Measurements from ENCODE around the gene NINJ2. TPM values are rescaled to one million over a fixed set of nuclear protein-coding genes. Genes with fewer than 3 reads are reported as not detected.

Gene NINJ2
- total RNA-seq, 1 donor from 2014 or later: 12.6 TPM

DNA sequence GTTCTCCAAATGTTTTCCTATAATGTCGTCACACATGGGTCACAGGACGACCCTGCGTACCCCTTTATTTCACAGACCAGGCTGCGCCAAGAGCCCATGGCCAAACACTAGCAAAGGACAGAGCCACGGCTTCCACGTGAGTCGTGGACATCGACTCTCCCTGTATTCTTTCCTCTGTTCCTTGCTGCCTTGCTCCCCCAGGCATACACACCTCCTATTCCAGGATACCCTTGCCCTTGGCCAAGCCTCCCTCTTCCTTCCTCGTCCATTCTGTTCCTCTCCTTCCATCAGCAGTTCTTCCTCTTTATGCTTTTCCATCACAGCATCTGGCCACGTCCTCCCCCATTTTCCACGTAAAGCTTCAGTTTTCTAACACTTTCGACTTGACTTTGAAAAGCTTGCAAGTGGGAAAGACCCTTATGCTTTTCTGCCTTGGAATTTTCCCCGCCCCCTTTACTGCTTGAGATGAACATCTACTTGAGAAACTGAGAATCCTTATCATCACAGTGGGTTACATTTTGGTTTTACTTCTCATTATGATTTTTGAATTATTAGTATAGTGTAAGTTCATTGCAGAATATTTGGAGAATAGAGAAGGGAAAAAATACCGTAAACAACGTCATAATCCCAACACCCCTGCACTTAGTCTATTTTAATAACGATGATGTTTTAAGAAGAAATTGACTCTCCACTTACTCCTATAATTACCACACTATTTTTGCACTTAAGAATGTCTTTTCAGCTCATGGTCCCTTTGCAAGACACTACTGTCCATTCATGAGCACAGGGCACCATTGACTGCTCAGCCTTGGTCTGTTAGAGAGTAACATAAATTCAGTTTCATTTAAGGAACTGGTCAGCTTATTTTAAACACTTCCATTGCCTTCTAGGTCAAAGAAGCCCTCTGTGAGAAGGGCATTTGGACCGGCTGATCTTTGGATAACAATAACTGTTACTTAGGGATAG, 15.8 kb upstream of the NINJ2 start:
- intact Hi-C loops (cut with DNase I): no loop called here
- ATAC-seq (ENCODE audit: poor library complexity): no peak
- no peak for DNase-seq

GRCh38 chr12:675562-675961, 12.3 kb upstream of the NINJ2 start:
- DNase-seq: no peak
- ATAC-seq (ENCODE audit: poor library complexity): no peak
- intact Hi-C loops (cut with DNase I): no loop called here

GRCh38 chr12:674272-674781, 11.1 kb upstream of the NINJ2 start:
- intact Hi-C loops (cut with DNase I): no loop called here
- ATAC-seq (ENCODE audit: poor library complexity): no peak
- DNase-seq: no peak

DNA sequence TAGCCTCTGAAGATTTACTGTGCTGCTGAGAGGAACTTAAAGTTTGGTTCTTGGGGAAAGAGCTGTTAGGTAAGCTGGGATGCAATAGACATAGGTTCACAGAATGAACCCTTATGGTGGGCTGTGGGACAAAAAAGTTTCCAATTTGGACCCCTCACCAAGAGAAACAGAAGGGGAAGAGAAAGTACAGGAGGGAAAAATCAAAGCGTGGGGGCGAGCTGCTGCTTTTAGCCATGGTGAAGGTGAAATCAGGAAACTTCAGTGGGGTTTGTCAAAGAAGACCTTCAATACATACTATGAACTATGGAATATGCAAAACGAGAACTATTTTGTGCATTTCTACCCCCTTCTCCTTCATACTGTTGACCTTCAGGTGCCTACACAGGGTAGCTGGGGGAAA, 10.6 kb upstream of the NINJ2 start:
- intact Hi-C loops (cut with DNase I): no loop called here
- no peak for ATAC-seq (ENCODE audit: poor library complexity)

DNA sequence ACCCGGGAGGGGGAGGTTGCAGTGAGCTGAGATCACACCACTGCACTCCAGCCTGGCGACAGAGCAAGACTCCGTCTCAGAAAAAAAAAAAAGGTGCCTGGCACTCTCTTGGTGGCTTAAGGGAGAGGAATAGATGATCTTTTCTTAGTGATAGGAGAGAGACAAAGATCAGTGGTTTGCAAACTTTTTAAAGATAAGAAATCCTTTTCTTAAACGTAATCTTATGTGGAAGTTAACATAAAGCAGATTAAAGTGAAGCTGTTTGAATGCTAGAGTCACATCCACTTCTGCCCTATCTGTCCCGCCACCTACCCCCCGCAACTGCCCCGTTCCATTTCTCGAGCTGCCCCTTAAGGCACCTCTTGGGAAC, 6.3 kb upstream of the NINJ2 start:
- ATAC-seq (ENCODE audit: poor library complexity) (no peak), DNase-seq (no peak)
- intact Hi-C loops (cut with DNase I): no loop called here

More for the DNA sequence above, 10.6 kb upstream of the NINJ2 start:
- no peak for DNase-seq

DNA sequence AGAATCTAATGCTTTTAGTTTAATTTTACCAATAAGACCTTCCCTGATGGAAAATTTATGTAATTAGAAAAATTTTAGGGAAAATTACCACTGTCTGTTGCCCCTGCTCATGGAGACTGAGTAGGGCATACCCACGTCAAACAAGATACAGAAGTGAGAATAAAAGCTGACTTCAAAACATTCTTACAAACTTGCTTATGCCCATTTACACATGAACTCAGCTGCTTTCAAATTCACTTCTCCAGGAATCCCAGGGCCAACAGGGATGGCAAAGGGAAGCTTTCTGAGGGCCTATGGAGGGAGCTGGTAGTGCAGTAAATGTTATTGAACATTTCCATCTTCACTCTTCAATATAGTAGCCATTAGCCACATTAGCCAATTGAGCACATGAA, 4.8 kb upstream of the NINJ2 start:
- DNase-seq (no peak), ATAC-seq (ENCODE audit: poor library complexity) (no peak)
- intact Hi-C loops (cut with DNase I): no loop called here

GRCh38 chr12:666766-667308, 3.6 kb upstream of the NINJ2 start:
- ATAC-seq (ENCODE audit: poor library complexity) (no peak), DNase-seq (no peak)
- intact Hi-C loops (cut with DNase I): no loop called here

DNA sequence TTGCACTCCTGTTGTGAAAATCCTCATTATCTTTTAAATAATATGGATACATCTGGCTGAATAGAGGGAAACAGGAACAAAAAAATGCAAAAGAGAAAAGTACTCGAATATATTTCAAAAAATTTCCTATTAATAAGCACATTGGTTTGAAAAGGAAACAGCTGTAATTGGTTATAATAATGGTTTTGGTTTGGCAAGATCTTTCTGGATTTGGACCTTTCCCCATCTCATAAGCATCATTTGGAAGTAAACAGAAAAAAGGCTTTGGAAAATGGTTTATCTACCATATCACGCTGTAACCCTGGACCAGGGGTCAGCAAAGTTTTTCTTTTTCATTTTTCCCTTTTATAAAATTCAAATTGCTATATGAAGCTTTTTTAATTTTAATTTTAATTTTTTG, 2.8 kb upstream of the NINJ2 start:
- intact Hi-C loops (cut with DNase I): no loop called here
- ATAC-seq (ENCODE audit: poor library complexity): no peak
- DNase-seq: no peak

DNA sequence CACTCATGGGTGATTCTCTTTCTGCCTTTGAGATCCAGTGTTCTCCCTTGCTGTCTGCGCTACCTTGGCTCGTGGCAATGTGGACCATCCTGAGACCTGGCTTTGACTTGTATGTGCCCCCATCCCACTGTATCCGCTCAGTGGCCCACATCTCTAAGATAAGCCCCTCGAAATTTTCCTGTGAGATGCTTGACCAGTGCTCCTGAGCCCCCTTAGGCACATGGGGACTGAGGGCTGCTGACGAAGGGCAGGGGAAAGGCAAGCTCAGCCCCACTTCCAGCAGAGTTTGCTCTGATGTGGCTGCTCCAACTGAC, 1.5 kb upstream of the NINJ2 start:
- no peak for DNase-seq
- intact Hi-C loops (cut with DNase I): no loop called here
- ATAC-seq (ENCODE audit: poor library complexity): no peak

GRCh38 chr12:664075-664778, 982 bp upstream of the NINJ2 start:
- intact Hi-C loops (cut with DNase I): no loop called here
- DNase-seq: no peak
- ATAC-seq (ENCODE audit: poor library complexity): no peak

DNA sequence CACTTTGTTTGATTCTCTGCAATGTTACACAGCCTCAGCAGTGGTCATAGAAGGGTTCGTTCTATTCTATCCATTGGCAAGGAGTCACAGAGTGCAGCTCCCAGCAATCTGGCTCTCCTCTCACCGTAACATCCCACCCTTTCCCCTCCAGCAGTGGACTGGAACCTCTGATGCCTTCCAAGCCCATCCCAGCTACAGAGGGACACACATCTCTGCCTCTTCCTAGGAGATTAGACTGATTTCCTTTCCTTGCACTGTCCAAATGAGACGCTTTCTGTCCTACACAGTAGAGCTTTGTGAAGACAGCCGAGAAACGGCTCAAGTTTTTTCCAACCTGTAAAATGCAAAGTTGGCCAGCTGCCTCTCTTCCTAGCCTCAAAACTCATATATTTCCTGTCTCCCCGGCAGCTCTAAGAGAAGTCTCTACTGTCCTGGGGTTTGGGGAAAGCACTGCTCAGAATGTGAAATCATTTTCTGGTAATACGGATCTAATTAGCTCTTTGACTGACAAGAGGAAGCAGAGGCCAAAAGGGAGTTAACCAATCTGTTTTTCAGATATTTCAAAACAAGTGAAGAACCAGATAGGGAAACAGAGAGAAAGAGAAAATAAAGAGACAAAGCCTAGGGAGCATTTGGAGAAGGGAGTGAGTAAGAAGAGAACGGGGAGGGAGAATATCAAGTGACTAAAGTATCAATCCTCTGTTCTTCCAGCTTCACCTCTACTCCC, 516 bp downstream of the NINJ2 start:
- ATAC-seq (ENCODE audit: poor library complexity) (peak; percentile 65), DNase-seq (no peak)
- intact Hi-C loops (cut with DNase I): no loop called here

- DNase-seq (peak; percentile 70), ATAC-seq (ENCODE audit: poor library complexity) (peak; percentile 66)
- intact Hi-C loops (cut with DNase I): no loop called here
Measured at GRCh38 chr12:661720-662486, 1.3 kb downstream of the NINJ2 start.

DNA sequence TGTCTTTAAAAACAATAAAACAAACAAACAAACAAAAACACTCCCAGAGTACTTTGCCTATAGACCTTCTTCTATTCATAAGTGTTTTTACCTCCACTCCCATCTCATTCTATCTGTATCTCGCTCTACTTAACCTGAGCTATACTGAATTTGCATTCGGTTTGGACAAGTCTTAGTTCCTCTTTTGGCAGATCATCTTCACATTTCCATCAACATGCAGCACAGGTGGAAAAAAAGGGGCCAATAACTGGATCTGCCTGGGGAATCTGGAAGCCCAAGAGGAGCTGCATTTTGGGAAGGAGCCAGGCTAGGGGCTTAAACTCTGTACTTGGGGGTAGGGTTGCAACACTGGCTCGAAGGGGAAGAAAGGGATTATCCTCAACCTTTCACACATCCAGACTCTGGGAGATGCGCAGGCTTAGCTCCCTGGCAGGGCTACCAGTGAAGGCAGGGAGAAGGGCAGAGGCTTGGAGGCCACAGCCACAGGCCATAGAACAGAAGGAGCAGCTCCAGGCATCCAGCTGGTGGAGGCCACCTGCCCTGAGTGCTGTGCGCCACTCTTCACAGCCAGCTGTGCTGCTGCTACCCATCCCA, 4.1 kb downstream of the NINJ2 start:
- no peak for ATAC-seq (ENCODE audit: poor library complexity)
- intact Hi-C loops (cut with DNase I): no loop called here
- no peak for DNase-seq

DNA sequence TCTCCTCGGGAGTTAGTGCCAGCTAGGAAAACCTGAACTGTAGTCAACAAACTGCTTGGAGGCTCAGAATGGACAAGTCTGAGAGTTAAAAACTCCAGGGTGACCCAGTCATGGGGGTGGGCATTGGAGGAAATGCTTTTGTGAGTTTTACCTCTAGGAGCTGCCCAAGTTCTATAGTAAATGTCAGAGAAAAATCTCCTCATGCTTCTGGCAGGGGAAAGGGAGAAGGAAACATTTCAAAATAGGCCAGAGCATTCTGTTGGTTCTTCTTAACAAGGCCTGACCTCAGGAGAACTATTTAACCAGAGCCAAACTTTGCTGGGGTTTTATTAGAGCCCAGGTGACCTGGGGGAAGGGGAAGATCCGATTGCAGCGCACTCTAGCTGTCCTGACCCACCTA, 12.3 kb downstream of the NINJ2 start:
- DNase-seq (no peak), ATAC-seq (ENCODE audit: poor library complexity) (no peak)
- intact Hi-C loops (cut with DNase I): no loop called here

DNA sequence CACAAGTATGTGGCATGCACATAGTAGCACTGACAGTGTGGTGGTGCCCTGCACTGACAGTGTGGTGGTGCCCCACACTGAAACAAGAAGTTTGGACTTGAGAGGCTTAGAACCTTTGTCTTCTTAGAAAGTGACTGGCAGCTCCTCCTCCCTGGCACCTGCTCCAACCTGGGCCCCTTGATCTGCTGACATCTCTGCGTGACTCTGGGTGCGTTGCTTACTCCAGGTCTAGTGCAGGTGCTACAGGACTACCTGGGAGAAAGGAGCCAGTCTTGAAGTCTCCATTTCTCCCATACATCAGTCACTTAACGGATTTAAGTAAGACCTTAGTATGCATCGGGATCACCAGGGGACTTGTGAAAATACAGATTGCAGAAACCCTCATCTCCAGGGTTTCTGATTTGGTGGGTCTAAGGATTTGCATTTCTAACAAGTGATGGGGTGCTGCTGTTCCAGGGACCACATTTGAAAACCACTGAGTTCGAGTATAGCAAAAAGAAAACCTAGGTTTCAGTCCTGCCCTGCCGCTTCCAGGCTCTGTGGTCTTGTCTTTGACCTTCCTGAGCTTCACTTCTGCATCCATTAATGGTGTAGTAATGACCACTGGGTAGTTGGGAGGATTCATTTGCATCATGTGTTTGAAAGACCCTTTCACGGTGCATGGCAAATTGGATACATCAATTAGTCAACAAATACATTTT, 15.7 kb downstream of the NINJ2 start:
- no peak for DNase-seq

DNA sequence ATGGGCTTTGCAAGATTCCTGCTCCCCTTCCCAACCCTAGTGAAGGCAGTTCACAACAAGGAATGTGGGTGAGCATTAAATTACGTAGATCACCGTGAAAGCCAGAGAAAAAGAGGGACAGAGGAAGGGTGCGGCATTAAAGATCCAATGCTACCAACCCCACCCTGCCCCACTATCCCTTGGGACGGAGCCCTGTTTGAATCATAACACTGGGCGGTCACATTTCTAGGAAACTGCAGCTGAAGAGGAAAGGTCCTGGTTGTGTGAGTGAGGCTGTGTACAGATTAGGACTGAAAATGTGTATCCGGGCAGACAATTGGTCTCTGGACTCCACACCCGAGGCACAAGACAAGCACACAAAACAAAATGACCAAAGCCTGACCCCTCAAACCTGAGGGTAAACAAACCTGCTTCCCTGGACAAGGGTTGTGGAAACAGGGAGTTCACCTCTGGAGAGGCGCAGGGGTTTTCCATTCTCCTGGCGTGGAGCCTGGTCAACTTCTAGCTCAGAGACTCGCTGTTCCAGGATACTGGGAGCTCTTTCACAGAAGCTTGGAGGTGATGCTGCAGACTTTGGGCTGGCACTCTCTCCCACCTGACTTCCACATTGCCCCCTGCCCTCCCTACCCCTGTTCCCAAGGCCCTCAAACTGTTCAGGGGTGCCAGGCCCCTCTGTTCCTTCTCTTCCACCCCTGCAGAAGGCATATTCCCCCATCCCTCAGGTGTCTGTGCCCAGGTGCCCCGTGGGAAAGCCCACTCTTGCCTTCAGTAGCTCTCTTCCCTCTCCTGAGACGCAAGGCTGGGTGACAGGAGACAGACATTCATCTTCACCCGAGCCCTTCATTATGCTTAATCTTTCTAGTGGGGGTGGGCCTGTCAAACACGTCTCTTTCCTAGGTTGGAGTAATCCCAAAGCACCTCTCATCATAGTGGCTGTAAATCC, 16.5 kb downstream of the NINJ2 start:
- ATAC-seq (ENCODE audit: poor library complexity): peak; percentile 35
- intact Hi-C loops (cut with DNase I): loop anchor here (5.0 to 10.0 kb wide), 2 partner anchors 69 to 168 kb away; no protein-coding TSS in a partner anchor

More for the DNA sequence above, 15.7 kb downstream of the NINJ2 start:
- intact Hi-C loops (cut with DNase I): loop anchor here (5.0 to 10.0 kb wide), 2 partner anchors 70 to 167 kb away; no protein-coding TSS in a partner anchor
- no peak for ATAC-seq (ENCODE audit: poor library complexity)

More for the DNA sequence above, 16.5 kb downstream of the NINJ2 start:
- peak; percentile 78 for DNase-seq

Data from Right ventricle myocardium superior (tissue), 1 donor.